Transverse colon (tissue), 4 donors: ENCODE measurements around the gene CEP70. TPM values are rescaled to one million over a fixed set of nuclear protein-coding genes. Genes with fewer than 3 reads are reported as not detected.
"Not testable (repeated sequence)": the region's sequence is repeated elsewhere in the genome, so short reads cannot be mapped to it uniquely, and the experiment has no call there.

Experiments used
- DNase-seq: peaks from one replicate; pipeline ENCODE4 v3.0.0-alpha.2; 2019
- H3K27ac ChIP-seq, 4 donors: fragments of 200-600 bp; sonication (generic); 2 replicates each; pipeline ENCODE4 v1.5.1; 2016 to 2018; ENCODE audit warnings: inconsistent platforms in 4 of 4
- H3K27me3 ChIP-seq: fragments of 200-600 bp; sonication (generic); 2 replicates; pipeline ENCODE4 v1.5.1; 2017; ENCODE audit warnings: inconsistent platforms
- H3K36me3 ChIP-seq, 4 donors: fragments of 200-600 bp; sonication (generic); 2 replicates each; pipeline ENCODE4 v1.5.1; 2017 to 2019; ENCODE audit warnings: inconsistent platforms in 4 of 4
- H3K4me1 ChIP-seq, 4 donors: fragments of 200-600 bp; sonication (generic); 2 replicates each; pipeline ENCODE4 v1.5.1; 2017 to 2020; ENCODE audit warnings: inconsistent platforms in 4 of 4
- H3K4me3 ChIP-seq, 4 donors: fragments of 200-600 bp; sonication (generic); 1 replicate in 1 of 4; 2 replicates in 3 of 4; pipeline versions ENCODE4 v1.5.1 to v1.6.1; 2017 to 2019; ENCODE audit warnings: inconsistent platforms in 4 of 4
- H3K9me3 ChIP-seq, 2 donors: fragments of 200-600 bp; sonication (generic); 2 replicates each; pipeline ENCODE4 v1.5.1; 2017 to 2019; ENCODE audit warnings: inconsistent platforms in 2 of 2
- CTCF ChIP-seq, 5 experiments: fragments of 200-600 bp in 3 of 5; fragments of 450-650 bp in 2 of 5; sonication (generic) in 3 of 5; IDR thresholded peaks; 1 replicate in 2 of 5; 2 replicates in 3 of 5; pipeline ENCODE4 v1.5.1; 2016 to 2017; ENCODE audit warnings: antibody characterized with exemption in 5 of 5, inconsistent platforms in 3 of 5, mild to moderate bottlenecking in 2 of 5, moderate library complexity in 1 of 5
- EP300 ChIP-seq: sonication (generic); formaldehyde crosslinking; IDR thresholded peaks from one replicate; pipeline ENCODE4 v1.6.1; 2017; ENCODE audit warnings: antibody characterized with exemption, low read depth
- POLR2A ChIP-seq: fragments of 450-650 bp; IDR thresholded peaks from one replicate; pipeline ENCODE4 v1.6.1; 2016; ENCODE audit warnings: antibody characterized with exemption, mild to moderate bottlenecking, moderate library complexity
- POLR2AphosphoS5 ChIP-seq, 3 donors: sonication (generic); formaldehyde crosslinking; IDR thresholded peaks; one replicate each; pipeline ENCODE4 v1.6.1; 2016; ENCODE audit warnings: antibody characterized with exemption in 3 of 3
- WGBS, 2 donors: methylation state at CpG; one replicate each; pipeline ENCODE4 v1.1.5; 2018; ENCODE audit warnings: low coverage in 1 of 2; 5-methylcytosine and 5-hydroxymethylcytosine counted together
- in situ Hi-C, 4 donors: fragments of 200-750 bp; cut with MboI; loops; one replicate each; pipeline versions ENCODE4 v1.15.0 to v1.15.1; 2017; ENCODE audit warnings: low sequenced_read_pairs in 3 of 4, low pct_ligation_motif_present in 1 of 4, low pct_unique_long_range_greater_than_20kb in 1 of 4
- intact Hi-C: fragments of 100-400 bp; cut with DNase I; formaldehyde crosslinking; loops from one replicate; pipeline ENCODE4 v1.15.1; 2023; ENCODE audit warnings: low total_unique reads
- total RNA-seq, 4 donors: library from RNA; depleted of rRNA; stranded (reverse); fragments of >200 nt; gene quantifications; one replicate each; pipeline ENCODE4 v1.1.0, GENCODE V29; 2016

Gene CEP70
- total RNA-seq, 4 donors from 2014 or later = 4.1 to 46.8 (median 22.6) TPM

GRCh38 chr3:138569090-138569489 is 25.0 kb downstream of the CEP70 start:
- Histone ChIP-seq H3K4me1 (peaks cover 0 to 3% (median 0%) of the 10 kb centered on the region in 4 donors), H3K9me3 (no peaks in the 10 kb centered on the region), H3K4me3 (no peak overlapping the region), H3K36me3 (no peaks in the 10 kb centered on the region), H3K27me3 (no peaks in the 10 kb centered on the region), H3K27ac (no peak overlapping the region)
- in situ Hi-C loops (no loop called here), intact Hi-C loops (no loop called here)
- TF ChIP-seq POLR2A (no peak), CTCF (IDR thresholded peaks at IDR 0.05) (no peak)
- no peak for DNase-seq
- WGBS, 2 donors = 60 to 78% methylated on average over 2 of the region's 2 CpGs

GRCh38 chr3:138567403-138567802 is 26.7 kb downstream of the CEP70 start:
- no peak for TF ChIP-seq EP300
- no peak for TF ChIP-seq CTCF (IDR thresholded peaks at IDR 0.05)
- no peak for TF ChIP-seq POLR2AphosphoS5 (IDR thresholded peaks at IDR 0.05)
- no peak for TF ChIP-seq POLR2A
- in situ Hi-C loops = no loop called here
- Histone ChIP-seq H3K36me3 (no peaks in the 10 kb centered on the region), H3K27ac (no peak overlapping the region), H3K9me3 (no peaks in the 10 kb centered on the region), H3K27me3 (no peaks in the 10 kb centered on the region), H3K4me1 (peaks cover 0 to 3% (median 0%) of the 10 kb centered on the region in 4 donors), H3K4me3 (no peak overlapping the region)
- DNase-seq = no peak
- intact Hi-C loops = no loop called here

- DNase-seq, H3K4me1 ChIP-seq, H3K4me3 ChIP-seq, H3K27me3 ChIP-seq, H3K27ac ChIP-seq, intact Hi-C loops, H3K36me3 ChIP-seq, in situ Hi-C loops, H3K9me3 ChIP-seq: not testable (repeated sequence)
- WGBS, 2 donors = 82 to 90% methylated on average over 2 of the region's 2 CpGs
These were observed 27.8 kb downstream of the CEP70 start for GRCh38 chr3:138566293-138566692.

GRCh38 chr3:138562902-138563301 is 31.2 kb downstream of the CEP70 start:
- H3K4me1 ChIP-seq, DNase-seq, in situ Hi-C loops, H3K4me3 ChIP-seq, H3K27ac ChIP-seq, intact Hi-C loops, H3K27me3 ChIP-seq: not testable (repeated sequence)
- WGBS, 2 donors = 100% methylated on average over 1 of the region's 1 CpG
- peaks cover 0 to 24% (median 0%) of the 10 kb centered on the region in 4 donors for H3K36me3 ChIP-seq
- peaks cover 10 to 20% of the 10 kb centered on the region in 2 donors for H3K9me3 ChIP-seq

GRCh38 chr3:138560501-138560900 is 33.6 kb downstream of the CEP70 start:
- Histone ChIP-seq H3K27ac (no peak overlapping the region), H3K9me3 (peaks cover 10 to 30% of the 10 kb centered on the region in 2 donors), H3K4me3 (no peak overlapping the region), H3K36me3 (peaks cover 0 to 28% (median 0%) of the 10 kb centered on the region in 4 donors), H3K4me1 (no peaks in the 10 kb centered on the region), H3K27me3 (no peaks in the 10 kb centered on the region)
- intact Hi-C loops (no loop called here), in situ Hi-C loops (no loop called here)
- 94% methylated on average over 6 of the region's 6 CpGs; no CpG with 5 or more reads in 1 of the 2 donors for WGBS, 2 donors
- DNase-seq = no peak
- TF ChIP-seq POLR2AphosphoS5 (IDR thresholded peaks at IDR 0.05) (no peak), CTCF (IDR thresholded peaks at IDR 0.05) (no peak), POLR2A (no peak), EP300 (no peak)
